ENCODE data around the gene MRPL32. TPM values are rescaled to one million over a fixed set of nuclear protein-coding genes. Genes with fewer than 3 reads are reported as not detected.

The MRPL32 gene
- total RNA-seq, 1 donor from 2014 or later = 52.6 TPM

DNA sequence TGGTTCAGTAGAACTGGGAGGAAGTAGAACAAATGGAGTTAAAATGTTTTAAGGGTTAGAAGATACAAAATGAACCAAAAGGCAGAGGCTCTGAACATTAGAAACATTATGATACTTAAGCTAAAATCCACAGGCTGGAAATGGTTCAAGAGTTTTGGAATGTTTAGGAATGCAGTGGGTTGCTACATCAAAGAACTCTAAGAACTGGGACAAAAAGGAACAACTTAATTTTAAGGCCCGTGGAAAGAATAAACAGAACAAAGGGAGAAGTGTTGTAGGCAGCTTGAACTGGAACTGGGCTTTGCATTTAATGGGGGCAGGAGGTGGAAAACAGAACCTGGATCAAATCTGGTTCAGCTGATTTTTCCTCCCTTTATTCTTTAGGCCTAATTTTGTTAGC lies 16.8 kb upstream of the MRPL32 start:
- TF ChIP-seq CTCF (conservative IDR thresholded peaks at IDR 0.05) = no peak

DNA sequence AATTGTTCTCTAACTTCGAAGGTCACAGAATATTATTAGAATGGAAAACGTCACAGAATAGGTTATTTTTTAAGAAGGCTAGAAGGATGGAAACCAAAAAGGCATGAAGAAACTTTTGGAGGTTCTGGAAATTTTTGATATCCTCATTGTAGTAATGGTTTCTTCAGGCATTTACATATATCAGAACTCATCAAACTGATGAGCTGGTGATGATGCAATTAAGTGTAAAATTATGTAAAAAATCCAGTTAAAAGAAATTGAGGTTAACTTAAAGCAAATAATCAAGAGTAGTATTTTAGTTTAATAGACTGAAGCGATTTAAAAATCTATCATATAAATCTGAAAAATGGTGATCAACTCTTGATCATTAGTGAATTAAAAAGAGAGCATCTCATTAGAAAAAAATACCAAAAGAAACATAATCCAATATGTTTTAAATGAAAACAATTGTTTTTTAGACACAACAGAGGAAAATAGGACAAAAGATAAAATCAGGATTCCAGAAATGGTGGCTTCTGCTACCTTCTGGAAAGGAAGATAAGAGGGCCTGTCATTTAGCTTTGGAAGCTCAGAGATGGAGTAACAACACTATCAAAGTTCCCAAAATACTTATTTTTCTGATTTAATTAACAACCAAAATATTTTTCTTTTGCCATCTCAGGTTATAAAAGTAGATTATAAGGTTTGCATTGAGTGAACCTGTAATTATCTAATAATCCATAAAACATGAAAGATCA lies 10.0 kb upstream of the MRPL32 start:
- Mint-ChIP-seq H3K4me1 (no peaks in the 10 kb centered on the region), H3K27me3 (ENCODE audit: low read depth) (no peaks in the 10 kb centered on the region), H3K4me3 (no peak overlapping the region), H3K9me3 (no peaks in the 10 kb centered on the region), H3K27ac (ENCODE audit: unreplicated experiment) (no peak overlapping the region), H3K36me3 (ENCODE audit: low read depth) (peaks cover 8% of the 10 kb centered on the region)
- TF ChIP-seq CTCF (conservative IDR thresholded peaks at IDR 0.05) = no peak
- no peak for DNase-seq (ENCODE audit: low read depth, low spot score)

More for the DNA sequence above, 16.8 kb upstream of the MRPL32 start:
- peak overlapping the region; percentile 17 for H3K4me3 Mint-ChIP-seq
- no peaks in the 10 kb centered on the region for H3K9me3 Mint-ChIP-seq
- no peak overlapping the region for H3K27ac Mint-ChIP-seq (ENCODE audit: unreplicated experiment)
- H3K36me3 Mint-ChIP-seq (ENCODE audit: low read depth) = peaks cover 13% of the 10 kb centered on the region
- peaks cover 19% of the 10 kb centered on the region for H3K4me1 Mint-ChIP-seq
- no peaks in the 10 kb centered on the region for H3K27me3 Mint-ChIP-seq (ENCODE audit: low read depth)
- DNase-seq (ENCODE audit: low read depth, low spot score) = no peak

DNA sequence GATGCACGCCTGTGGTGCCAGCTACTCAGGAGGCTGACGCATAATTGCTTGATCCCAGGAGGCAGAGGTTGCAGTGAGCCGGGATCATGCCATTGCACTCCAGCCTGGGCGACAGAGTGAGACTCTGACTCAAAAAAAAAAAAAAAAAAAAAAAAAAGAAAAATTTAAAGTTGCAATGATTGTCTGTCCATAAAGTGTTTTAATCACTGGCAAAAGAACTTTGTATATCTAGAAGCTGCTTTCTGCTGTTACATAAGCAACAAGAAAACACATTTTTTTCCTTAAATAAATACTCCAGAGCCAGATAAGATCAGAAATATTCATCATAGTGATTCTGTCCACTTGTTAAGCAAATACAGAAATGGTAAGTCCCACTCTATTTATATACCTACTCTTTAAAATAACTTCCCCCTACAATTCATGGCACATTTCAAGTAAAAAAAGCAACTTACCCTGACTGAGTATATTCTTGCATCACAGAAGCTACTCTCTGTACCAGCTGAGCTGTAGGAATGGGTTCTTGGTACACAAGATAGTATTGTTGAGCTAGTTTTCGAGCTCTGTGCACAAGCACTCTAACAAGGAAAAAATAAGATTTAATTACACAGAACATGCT lies 7.8 kb upstream of the MRPL32 start:
- no peaks in the 10 kb centered on the region for H3K9me3 Mint-ChIP-seq
- no peak for TF ChIP-seq CTCF (conservative IDR thresholded peaks at IDR 0.05)
- H3K4me1 Mint-ChIP-seq = peaks cover 7% of the 10 kb centered on the region
- peaks cover 8% of the 10 kb centered on the region for H3K36me3 Mint-ChIP-seq (ENCODE audit: low read depth)
- DNase-seq (ENCODE audit: low read depth, low spot score) = no peak
- no peak overlapping the region for H3K27ac Mint-ChIP-seq (ENCODE audit: unreplicated experiment)
- no peak overlapping the region for H3K4me3 Mint-ChIP-seq
- H3K27me3 Mint-ChIP-seq (ENCODE audit: low read depth) = no peaks in the 10 kb centered on the region

- no peak for DNase-seq (ENCODE audit: low read depth, low spot score)
- no peaks in the 10 kb centered on the region for H3K9me3 Mint-ChIP-seq
- H3K36me3 Mint-ChIP-seq (ENCODE audit: low read depth) = peaks cover 5% of the 10 kb centered on the region
- no peak overlapping the region for H3K27ac Mint-ChIP-seq (ENCODE audit: unreplicated experiment)
- peaks cover 16% of the 10 kb centered on the region for H3K4me1 Mint-ChIP-seq
- H3K27me3 Mint-ChIP-seq (ENCODE audit: low read depth) = no peaks in the 10 kb centered on the region
- TF ChIP-seq CTCF (conservative IDR thresholded peaks at IDR 0.05) = no peak
- H3K4me3 Mint-ChIP-seq = no peak overlapping the region
These were observed 6.5 kb upstream of the MRPL32 start for GRCh38 chr7:42925630-42926029.

GRCh38 chr7:42926204-42926603 lies 6.0 kb upstream of the MRPL32 start:
- Mint-ChIP-seq H3K4me1 (peaks cover 21% of the 10 kb centered on the region), H3K27me3 (ENCODE audit: low read depth) (no peaks in the 10 kb centered on the region)

More at GRCh38 chr7:42926204-42926603, 6.0 kb upstream of the MRPL32 start:
- Mint-ChIP-seq H3K27ac (ENCODE audit: unreplicated experiment) (no peak overlapping the region), H3K9me3 (no peaks in the 10 kb centered on the region), H3K36me3 (ENCODE audit: low read depth) (no peaks in the 10 kb centered on the region), H3K4me3 (no peak overlapping the region)
- TF ChIP-seq CTCF (conservative IDR thresholded peaks at IDR 0.05) = no peak
- no peak for DNase-seq (ENCODE audit: low read depth, low spot score)
